Ovary (tissue), 9 donors: ENCODE data around the gene FUT4. TPM values are rescaled to one million over a fixed set of nuclear protein-coding genes. Genes with fewer than 3 reads are reported as not detected.

ENCODE experiments used
- DNase-seq, 5 donors: peaks; one replicate each; pipeline ENCODE4 v3.0.0-alpha.2; 2019 to 2020
- H3K27ac ChIP-seq, 2 donors: fragments of 200-600 bp; one replicate each; pipeline versions ENCODE4 v1.5.1 to v1.8.0; 2019 to 2022
- H3K27me3 ChIP-seq: fragments of 200-600 bp; one replicate; pipeline ENCODE4 v1.8.0; 2022
- H3K36me3 ChIP-seq: fragments of 200-600 bp; sonication (generic); one replicate; pipeline ENCODE4 v1.5.1; 2019
- H3K4me1 ChIP-seq: one replicate; pipeline ENCODE4 v1.8.1; 2013; ENCODE audit warnings: mild to moderate bottlenecking, moderate library complexity; ENCODE audit not compliant: insufficient read depth
- H3K4me3 ChIP-seq: fragments of 200-600 bp; sonication (generic); one replicate; pipeline ENCODE4 v1.5.1; 2017
- H3K9me3 ChIP-seq, 2 donors: fragments of 200-600 bp in 1 of 2; sonication (generic) in 1 of 2; one replicate each; pipeline versions ENCODE4 v1.5.1 to v1.8.1; 2013 to 2019; ENCODE audit warnings: mild to moderate bottlenecking in 1 of 2, moderate library complexity in 1 of 2
- EP300 ChIP-seq: sonication (generic); formaldehyde crosslinking; IDR thresholded peaks from one replicate; pipeline ENCODE4 v1.6.1; 2017; ENCODE audit warnings: antibody characterized with exemption
- POLR2A ChIP-seq: fragments of 450-650 bp; IDR thresholded peaks from one replicate; pipeline ENCODE4 v1.6.1; 2017; ENCODE audit warnings: antibody characterized with exemption, mild to moderate bottlenecking, moderate library complexity
- WGBS, 3 donors: extraction: QIAGEN DNeasy Blood & Tissue Kit in 1 of 3; methylation state at CpG; one replicate each; pipeline versions ENCODE4 v1.1.5 to v1.1.7; 2013 to 2017; 5-methylcytosine and 5-hydroxymethylcytosine counted together
- intact Hi-C, 4 donors: fragments of 100-400 bp; cut with DNase I; formaldehyde crosslinking; loops; one replicate each; pipeline versions ENCODE4 v1.11.0 to v1.15.1; 2022 to 2023
- polyA plus RNA-seq, 2 donors: library from polyadenylated mRNA; stranded (reverse); fragments of 200-250 nt in 1 of 2; fragments of 350-450 nt in 1 of 2; fragmentation: Illumina TruSeq in 1 of 2; extraction: RNeasy Lipid Tissue Mini Kit (QIAGEN cat#74804) in 1 of 2; gene quantifications; one replicate each; pipeline ENCODE4 v1.2.3, GENCODE V29; 2013 to 2014
- total RNA-seq, 7 donors: library from RNA; depleted of rRNA in 2 of 7; stranded (reverse); fragments of >200 nt in 2 of 7; fragmentation: NEBNext Ultra II Directional in 3 of 7; extraction: Animal tissue kit (Norgen Biotek cat#: 25700) in 3 of 7; gene quantifications; one replicate each; pipeline versions ENCODE4 v1.1.0 to v1.2.4, GENCODE V29; 2016 to 2023
- TF ChIP-seq, protein P1 (sequence below), 3 donors: fragments of 450-650 bp in 2 of 3; fragments of 200-600 bp in 1 of 3; IDR thresholded peaks; one replicate each; pipeline versions ENCODE4 v1.5.1 to v1.8.0; 2016 to 2022; ENCODE audit warnings: antibody characterized with exemption in 3 of 3, mild to moderate bottlenecking in 1 of 3
- donor health status: DM: no; HTN: no; CAD: no; lungs with moderate emphysema.
- donor health status: DM: no; HTN: no; CAD: no.
- donor health status: Bipolar disorder and iron deficiency.
- donor health status: DM: yes; HTN: yes; CAD: no.
- donor health status: DM: no; HTN: no; CAD: no.
- donor health status: DM: yes; HTN: yes; CAD: no.

The FUT4 gene
- total and polyA plus RNA-seq, 9 donors: 2.7 to 7.3 (median 5.7) TPM

DNA sequence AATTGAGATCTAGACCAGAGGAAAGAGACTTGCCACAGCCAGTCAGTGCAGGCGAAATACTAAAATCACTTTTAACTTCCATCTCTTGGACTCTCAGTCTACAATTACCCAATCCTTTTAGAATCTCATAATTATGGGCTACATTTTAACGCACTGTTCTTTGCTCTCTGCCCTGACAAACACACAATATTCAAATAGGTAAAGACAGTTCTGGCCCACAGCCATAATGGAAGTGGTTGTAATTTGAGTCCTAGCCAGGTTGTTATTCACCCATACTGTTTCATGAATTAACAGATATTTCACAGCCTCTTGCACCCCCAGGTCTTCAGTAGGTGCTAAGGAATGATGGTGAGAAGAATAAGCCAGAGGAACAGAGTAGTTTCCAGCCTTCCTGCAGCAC, 30.6 kb upstream of the FUT4 start:
- no peaks in the 10 kb centered on the region for H3K36me3 ChIP-seq
- intact Hi-C loops: no loop called here

DNA sequence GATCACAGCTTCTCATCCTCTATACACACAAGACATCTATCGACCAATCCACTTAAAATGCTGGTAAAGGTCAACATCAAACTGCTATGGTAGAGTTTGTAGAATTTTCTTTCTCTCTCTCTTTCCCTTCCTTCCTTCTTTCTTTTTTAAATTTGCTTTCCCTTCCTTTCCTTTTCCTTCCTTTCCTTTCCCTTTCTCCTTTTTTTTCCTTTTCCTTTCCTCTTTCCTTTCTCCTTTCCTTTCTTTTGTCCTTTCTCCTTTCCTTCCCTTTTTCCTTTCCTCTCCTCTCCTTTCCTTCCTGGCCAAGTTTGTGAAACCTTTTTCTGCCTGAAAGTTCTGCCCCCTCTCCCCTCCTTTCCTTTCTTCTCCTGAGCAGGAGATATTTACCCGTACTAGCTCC, 28.3 kb upstream of the FUT4 start:
- Histone ChIP-seq H3K9me3 (no peaks in the 10 kb centered on the region), H3K27me3 (no peaks in the 10 kb centered on the region), H3K27ac (no peak overlapping the region), H3K4me1 (no peaks in the 10 kb centered on the region), H3K4me3 (no peak overlapping the region), H3K36me3 (no peaks in the 10 kb centered on the region)
- 63 to 71% (median 64%) methylated on average over 2 of the region's 2 CpGs for WGBS, 3 donors
- no peak for DNase-seq
- TF ChIP-seq POLR2A (no peak), EP300 (no peak)
- intact Hi-C loops: no loop called here

More for the DNA sequence above, 30.6 kb upstream of the FUT4 start:
- TF ChIP-seq, protein P1, sequence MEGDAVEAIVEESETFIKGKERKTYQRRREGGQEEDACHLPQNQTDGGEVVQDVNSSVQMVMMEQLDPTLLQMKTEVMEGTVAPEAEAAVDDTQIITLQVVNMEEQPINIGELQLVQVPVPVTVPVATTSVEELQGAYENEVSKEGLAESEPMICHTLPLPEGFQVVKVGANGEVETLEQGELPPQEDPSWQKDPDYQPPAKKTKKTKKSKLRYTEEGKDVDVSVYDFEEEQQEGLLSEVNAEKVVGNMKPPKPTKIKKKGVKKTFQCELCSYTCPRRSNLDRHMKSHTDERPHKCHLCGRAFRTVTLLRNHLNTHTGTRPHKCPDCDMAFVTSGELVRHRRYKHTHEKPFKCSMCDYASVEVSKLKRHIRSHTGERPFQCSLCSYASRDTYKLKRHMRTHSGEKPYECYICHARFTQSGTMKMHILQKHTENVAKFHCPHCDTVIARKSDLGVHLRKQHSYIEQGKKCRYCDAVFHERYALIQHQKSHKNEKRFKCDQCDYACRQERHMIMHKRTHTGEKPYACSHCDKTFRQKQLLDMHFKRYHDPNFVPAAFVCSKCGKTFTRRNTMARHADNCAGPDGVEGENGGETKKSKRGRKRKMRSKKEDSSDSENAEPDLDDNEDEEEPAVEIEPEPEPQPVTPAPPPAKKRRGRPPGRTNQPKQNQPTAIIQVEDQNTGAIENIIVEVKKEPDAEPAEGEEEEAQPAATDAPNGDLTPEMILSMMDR (IDR thresholded peaks at IDR 0.05): no peak
- no peak for TF ChIP-seq POLR2A
- TF ChIP-seq EP300: no peak
- DNase-seq: no peak
- no peak overlapping the region for H3K4me3 ChIP-seq
- no peaks in the 10 kb centered on the region for H3K9me3 ChIP-seq
- H3K27me3 ChIP-seq: no peaks in the 10 kb centered on the region
- no peaks in the 10 kb centered on the region for H3K4me1 ChIP-seq
- H3K27ac ChIP-seq: no peak overlapping the region
- 53 to 75% (median 70%) methylated on average over 2 of the region's 2 CpGs for WGBS, 3 donors

DNA sequence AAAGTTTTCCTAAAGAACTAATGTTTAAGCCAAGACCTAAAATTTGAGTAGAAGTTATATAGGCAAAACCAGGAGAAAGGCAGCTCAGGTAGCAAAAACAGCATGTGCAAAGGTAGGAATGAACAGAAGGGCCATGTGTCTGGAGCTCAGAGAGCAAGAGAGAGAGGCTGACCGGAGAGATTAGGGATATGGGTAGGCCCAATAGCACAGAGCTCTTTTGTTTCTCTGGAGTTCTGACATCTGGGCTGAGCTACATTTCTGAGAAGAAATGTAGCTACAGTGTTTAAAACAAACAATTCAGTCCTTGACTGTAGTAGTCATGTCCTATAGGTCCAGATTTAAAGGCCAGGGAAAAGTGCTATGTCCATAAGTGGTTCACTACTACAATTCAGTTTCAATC, 27.0 kb upstream of the FUT4 start:
- WGBS, 3 donors: 0 to 91% (median 28%) methylated on average over 1 of the region's 1 CpG
- H3K4me1 ChIP-seq: no peaks in the 10 kb centered on the region
- intact Hi-C loops: no loop called here
- H3K27me3 ChIP-seq: no peaks in the 10 kb centered on the region
- DNase-seq: no peak
- TF ChIP-seq POLR2A (no peak), EP300 (no peak)
- TF ChIP-seq, protein P1 (IDR thresholded peaks at IDR 0.05): no peak
- no peaks in the 10 kb centered on the region for H3K9me3 ChIP-seq
- no peaks in the 10 kb centered on the region for H3K36me3 ChIP-seq
- H3K27ac ChIP-seq: no peak overlapping the region
- no peak overlapping the region for H3K4me3 ChIP-seq

DNA sequence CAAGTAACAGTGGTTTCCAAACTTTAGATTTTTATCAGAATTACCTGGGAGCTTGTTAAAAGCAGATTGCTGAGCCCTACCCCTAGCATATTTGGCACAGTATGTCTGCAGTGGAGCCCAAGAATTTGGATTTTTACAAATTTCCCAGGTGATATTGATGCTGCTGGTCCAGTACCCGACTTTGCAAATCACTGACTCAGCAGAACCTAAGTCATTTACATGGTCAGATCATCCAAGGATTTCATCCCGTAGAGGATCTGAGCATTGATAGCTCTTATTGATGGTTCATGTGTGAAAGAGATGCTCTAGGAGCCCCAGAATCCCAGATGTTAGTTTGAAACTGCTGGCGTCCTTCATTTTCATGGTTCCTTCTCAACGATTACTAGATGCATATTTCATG, 25.4 kb upstream of the FUT4 start:
- 62 to 66% (median 63%) methylated on average over 4 of the region's 4 CpGs for WGBS, 3 donors
- H3K27ac ChIP-seq: no peak overlapping the region
- TF ChIP-seq POLR2A (no peak), EP300 (no peak)
- TF ChIP-seq, protein P1 (IDR thresholded peaks at IDR 0.05): no peak
- no peak overlapping the region for H3K4me3 ChIP-seq
- no peaks in the 10 kb centered on the region for H3K4me1 ChIP-seq
- no peaks in the 10 kb centered on the region for H3K27me3 ChIP-seq
- H3K36me3 ChIP-seq: no peaks in the 10 kb centered on the region
- intact Hi-C loops: no loop called here
- no peak for DNase-seq
- H3K9me3 ChIP-seq: no peaks in the 10 kb centered on the region

DNA sequence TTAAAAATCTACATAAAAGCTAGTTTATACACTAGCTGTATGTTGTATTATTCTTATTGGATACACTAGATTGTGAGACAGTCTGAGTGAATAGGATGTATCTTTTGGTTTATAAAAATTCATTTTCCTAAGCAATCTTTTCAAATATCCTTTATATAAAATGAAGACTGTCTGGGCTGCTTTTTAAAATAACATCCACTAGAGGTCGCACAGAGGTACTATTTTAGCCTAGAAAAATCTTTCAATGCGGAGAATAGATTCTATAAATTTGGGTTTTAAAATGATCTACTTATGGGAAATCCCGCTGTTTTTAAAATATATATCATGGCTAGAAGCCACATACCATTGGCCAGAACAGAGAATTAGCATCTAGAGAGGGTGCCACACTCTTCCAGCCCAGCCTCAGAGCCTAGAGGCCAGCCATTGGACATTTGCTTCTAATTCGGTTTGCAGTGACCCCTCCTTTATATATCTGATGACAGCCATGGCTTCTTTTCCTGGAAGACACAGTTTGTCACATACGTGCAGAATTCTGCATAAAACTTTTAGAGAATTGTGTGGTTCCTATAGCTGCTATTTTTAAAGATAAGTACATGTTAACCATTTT, 24.1 kb upstream of the FUT4 start:
- no peaks in the 10 kb centered on the region for H3K36me3 ChIP-seq
- no peak for DNase-seq
- H3K4me3 ChIP-seq: no peak overlapping the region
- no peaks in the 10 kb centered on the region for H3K4me1 ChIP-seq
- intact Hi-C loops: loop anchor here in 2 of 4 donors (5.0 to 10.0 kb wide), 2 partner anchors 83 to 375 kb away; no protein-coding TSS in a partner anchor
- H3K27me3 ChIP-seq: no peaks in the 10 kb centered on the region
- no peaks in the 10 kb centered on the region for H3K9me3 ChIP-seq
- WGBS, 3 donors: 3 to 21% (median 9%) methylated on average over 5 of the region's 5 CpGs
- TF ChIP-seq EP300 (no peak), POLR2A (no peak)
- TF ChIP-seq, protein P1 (IDR thresholded peaks at IDR 0.05): peak; percentile 27 to 61 (median 37)
- no peak overlapping the region for H3K27ac ChIP-seq
